WI38 (cell line): ENCODE data around the gene HOXA13.

Source experiments
- H3K4me3 ChIP-seq: 2 replicates; pipeline ENCODE4 v1.5.1; 2011; ENCODE audit warnings: low read depth, mild to moderate bottlenecking, control low read depth, low read length
- CTCF ChIP-seq: IDR thresholded peaks from 2 replicates; pipeline ENCODE4 v1.5.1; 2012; ENCODE audit warnings: low read depth, mild to moderate bottlenecking, control low read depth, low read length

The HOXA13 gene

GRCh38 chr7:27240015-27240731, 40.3 kb upstream of the HOXA13 start:
- no peak for TF ChIP-seq CTCF
- no peak overlapping the region for H3K4me3 ChIP-seq

- H3K4me3 ChIP-seq = no peak overlapping the region
- TF ChIP-seq CTCF = no peak
Observed at GRCh38 chr7:27239387-27240014, 39.6 kb upstream of the HOXA13 start.

GRCh38 chr7:27238979-27239386, 39.1 kb upstream of the HOXA13 start:
- TF ChIP-seq CTCF = no peak
- no peak overlapping the region for H3K4me3 ChIP-seq

GRCh38 chr7:27237735-27238334, 37.9 kb upstream of the HOXA13 start:
- H3K4me3 ChIP-seq = no peak overlapping the region
- TF ChIP-seq CTCF = no peak

GRCh38 chr7:27235387-27236311, 35.8 kb upstream of the HOXA13 start:
- no peak for TF ChIP-seq CTCF
- H3K4me3 ChIP-seq = peak overlapping the region; percentile 29; the same call in 1 of the 2 replicates

GRCh38 chr7:27229448-27229847, 29.6 kb upstream of the HOXA13 start:
- TF ChIP-seq CTCF = no peak
- H3K4me3 ChIP-seq = no peak overlapping the region
